Fibroblast of lung (primary cell): ENCODE measurements around the gene ELP4. TPM values are rescaled to one million over a fixed set of nuclear protein-coding genes. Genes with fewer than 3 reads are reported as not detected.

Experiments used
- DNase-seq, 2 donors: peaks; one replicate each; pipeline versions ENCODE4 v3.0.0 to v3.0.0-alpha.2; 2010; ENCODE audit warnings: low read depth in 2 of 2
- H2AFZ ChIP-seq: 2 replicates; pipeline ENCODE4 v1.5.1; 2012; ENCODE audit warnings: low read length, control low read depth, inconsistent platforms
- H3K27ac ChIP-seq: 2 replicates; pipeline ENCODE4 v1.5.1; 2011; ENCODE audit warnings: low read length, control low read depth; ENCODE audit not compliant: insufficient read depth
- H3K27me3 ChIP-seq: 2 replicates; pipeline ENCODE4 v1.5.1; 2011; ENCODE audit warnings: mild to moderate bottlenecking, low read length; ENCODE audit not compliant: control insufficient read depth, insufficient read depth
- H3K36me3 ChIP-seq: 2 replicates; pipeline ENCODE4 v1.5.1; 2011; ENCODE audit warnings: low read length; ENCODE audit not compliant: control insufficient read depth, insufficient read depth
- H3K4me1 ChIP-seq: 2 replicates; pipeline ENCODE4 v1.5.1; 2011; ENCODE audit warnings: low read length; ENCODE audit not compliant: control insufficient read depth, insufficient read depth; ENCODE audit errors: extremely low read depth
- H3K4me2 ChIP-seq: 2 replicates; pipeline ENCODE4 v1.5.1; 2011; ENCODE audit warnings: low read length, control low read depth; ENCODE audit not compliant: insufficient read depth; ENCODE audit errors: extremely low read depth
- H3K4me3 ChIP-seq, 4 experiments: fragments of 200-600 bp in 1 of 4; sonication (generic) in 1 of 4; replicated peaks in 1 of 4; 2 replicates each; pipeline ENCODE4 v1.5.1; 2011 to 2016; ENCODE audit warnings: low read length in 4 of 4, low read depth in 3 of 4, mild to moderate bottlenecking in 3 of 4, control low read depth in 2 of 4, inconsistent platforms in 1 of 4, mixed read lengths in 1 of 4; ENCODE audit not compliant: insufficient read depth in 1 of 4; ENCODE audit errors: control extremely low read depth in 1 of 4
- H3K79me2 ChIP-seq: 2 replicates; pipeline ENCODE4 v1.5.1; 2012; ENCODE audit warnings: mild to moderate bottlenecking, low read length, inconsistent platforms; ENCODE audit not compliant: control insufficient read depth, insufficient read depth
- H3K9ac ChIP-seq: 2 replicates; pipeline ENCODE4 v1.5.1; 2011; ENCODE audit warnings: mild to moderate bottlenecking, low read length, control low read depth; ENCODE audit not compliant: insufficient read depth
- H3K9me3 ChIP-seq: 2 replicates; pipeline ENCODE4 v1.5.1; 2012; ENCODE audit warnings: low read depth, low read length; ENCODE audit not compliant: control insufficient read depth, insufficient read depth
- H4K20me1 ChIP-seq: 2 replicates; pipeline ENCODE4 v1.5.1; 2011; ENCODE audit warnings: low read length; ENCODE audit not compliant: control insufficient read depth, insufficient read depth; ENCODE audit errors: extremely low read depth
- EZH2 ChIP-seq: IDR thresholded peaks from 2 replicates; pipeline ENCODE4 v1.5.1; 2012; ENCODE audit warnings: low read length, control low read depth, mild to moderate bottlenecking; ENCODE audit errors: missing control alignments
- polyA plus RNA-seq, 2 donors: library from polyadenylated mRNA; depleted of rRNA in 1 of 2; stranded (reverse) in 1 of 2; unstranded in 1 of 2; fragments of >200 nt; gene quantifications; 2 replicates each; pipeline ENCODE4 v1.2.1, GENCODE V29; 2011 to 2012; ENCODE audit warnings: missing spikeins in 1 of 2
- total RNA-seq: library from RNA; depleted of rRNA; stranded (reverse); fragments of >200 nt; gene quantifications from 2 replicates; pipeline ENCODE4 v1.2.1, GENCODE V29; 2014
- TF ChIP-seq, protein P1 (sequence below), 2 donors: IDR thresholded peaks in 1 of 2; conservative IDR thresholded peaks in 1 of 2; 1 replicate in 1 of 2; 2 replicates in 1 of 2; pipeline ENCODE4 v1.5.1; 2011 to 2012; ENCODE audit warnings: low read length in 2 of 2, control low read depth in 1 of 2, inconsistent platforms in 1 of 2, low read depth in 1 of 2, mild to moderate bottlenecking in 1 of 2

ELP4 gene
- total and polyA plus RNA-seq, 2 donors (not counting 1 experiment from before 2014, with no cell fraction given) = 11.7 to 13.1 TPM

DNA sequence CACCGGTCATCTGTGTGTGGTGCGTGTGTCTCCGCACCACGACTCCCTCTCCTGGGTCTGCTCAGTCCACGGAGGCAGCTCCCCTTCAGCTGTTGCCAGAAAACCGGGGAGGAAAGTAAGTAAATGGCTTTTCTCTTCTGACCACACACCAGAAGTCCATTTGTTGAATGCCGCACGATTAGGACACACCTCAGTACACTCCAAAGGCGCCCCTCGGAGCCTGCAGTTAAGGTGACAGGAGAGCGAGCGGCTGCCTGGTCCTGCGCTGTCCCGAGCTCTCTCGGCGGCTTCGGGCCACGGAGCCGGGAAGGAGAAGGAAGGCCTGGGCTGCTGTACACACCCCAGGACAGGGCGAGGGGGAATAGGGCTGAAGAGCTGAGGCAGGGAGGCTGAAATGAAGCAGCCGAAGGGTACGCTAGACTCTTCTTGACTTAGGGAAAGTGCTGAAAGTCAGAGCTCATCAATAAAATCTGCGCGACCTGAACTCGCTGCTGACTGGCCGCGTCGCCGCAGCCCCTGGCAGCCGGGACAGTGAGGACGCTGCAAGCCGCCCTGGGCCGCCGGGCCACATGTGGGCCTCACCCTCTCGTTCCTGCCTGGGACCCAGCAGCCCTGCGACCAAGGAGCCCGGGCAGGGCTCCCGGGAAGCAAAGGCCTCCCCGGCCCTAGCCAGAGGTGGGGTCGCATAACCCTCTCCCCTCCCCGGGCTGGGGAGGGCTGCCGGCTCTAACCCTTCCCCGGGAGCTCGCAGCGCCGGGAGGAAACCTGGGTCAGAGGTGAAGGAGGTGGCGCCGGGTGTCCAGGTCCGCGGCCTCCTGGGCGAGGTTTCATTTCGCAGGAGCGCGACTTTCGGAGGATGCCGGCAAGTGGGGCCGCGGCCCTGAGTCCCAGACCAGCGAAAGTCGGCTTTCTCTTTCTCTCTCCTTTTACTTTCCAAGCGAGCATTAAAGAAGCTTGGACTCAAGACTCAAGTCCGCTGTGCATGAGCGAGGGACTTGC lies 303.1 kb downstream of the ELP4 start:
- Histone ChIP-seq H2AFZ (no peak overlapping the region), H3K9ac (no peak overlapping the region), H3K36me3 (no peaks in the 10 kb centered on the region), H3K4me2 (peak overlapping the region; percentile 35), H3K27ac (no peak overlapping the region), H3K27me3 (peaks cover 86% of the 10 kb centered on the region), H3K4me1 (peaks cover 5% of the 10 kb centered on the region), H4K20me1 (no peaks in the 10 kb centered on the region), H3K4me3 (peak overlapping the region in 3 of 4 experiments; percentile 38 to 52 (median 38)), H3K9me3 (no peaks in the 10 kb centered on the region), H3K79me2 (no peaks in the 10 kb centered on the region)
- TF ChIP-seq, protein P1, sequence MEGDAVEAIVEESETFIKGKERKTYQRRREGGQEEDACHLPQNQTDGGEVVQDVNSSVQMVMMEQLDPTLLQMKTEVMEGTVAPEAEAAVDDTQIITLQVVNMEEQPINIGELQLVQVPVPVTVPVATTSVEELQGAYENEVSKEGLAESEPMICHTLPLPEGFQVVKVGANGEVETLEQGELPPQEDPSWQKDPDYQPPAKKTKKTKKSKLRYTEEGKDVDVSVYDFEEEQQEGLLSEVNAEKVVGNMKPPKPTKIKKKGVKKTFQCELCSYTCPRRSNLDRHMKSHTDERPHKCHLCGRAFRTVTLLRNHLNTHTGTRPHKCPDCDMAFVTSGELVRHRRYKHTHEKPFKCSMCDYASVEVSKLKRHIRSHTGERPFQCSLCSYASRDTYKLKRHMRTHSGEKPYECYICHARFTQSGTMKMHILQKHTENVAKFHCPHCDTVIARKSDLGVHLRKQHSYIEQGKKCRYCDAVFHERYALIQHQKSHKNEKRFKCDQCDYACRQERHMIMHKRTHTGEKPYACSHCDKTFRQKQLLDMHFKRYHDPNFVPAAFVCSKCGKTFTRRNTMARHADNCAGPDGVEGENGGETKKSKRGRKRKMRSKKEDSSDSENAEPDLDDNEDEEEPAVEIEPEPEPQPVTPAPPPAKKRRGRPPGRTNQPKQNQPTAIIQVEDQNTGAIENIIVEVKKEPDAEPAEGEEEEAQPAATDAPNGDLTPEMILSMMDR (conservative IDR thresholded peaks at IDR 0.05 in 1 of 2, IDR thresholded peaks at IDR 0.05 in 1 of 2; ENCODE audit: low read depth in 1 of 2, low read length in 2 of 2) = no peak
- peak; percentile 99 for TF ChIP-seq EZH2
- DNase-seq = peak in 1 of 2 donors; percentile 66

DNA sequence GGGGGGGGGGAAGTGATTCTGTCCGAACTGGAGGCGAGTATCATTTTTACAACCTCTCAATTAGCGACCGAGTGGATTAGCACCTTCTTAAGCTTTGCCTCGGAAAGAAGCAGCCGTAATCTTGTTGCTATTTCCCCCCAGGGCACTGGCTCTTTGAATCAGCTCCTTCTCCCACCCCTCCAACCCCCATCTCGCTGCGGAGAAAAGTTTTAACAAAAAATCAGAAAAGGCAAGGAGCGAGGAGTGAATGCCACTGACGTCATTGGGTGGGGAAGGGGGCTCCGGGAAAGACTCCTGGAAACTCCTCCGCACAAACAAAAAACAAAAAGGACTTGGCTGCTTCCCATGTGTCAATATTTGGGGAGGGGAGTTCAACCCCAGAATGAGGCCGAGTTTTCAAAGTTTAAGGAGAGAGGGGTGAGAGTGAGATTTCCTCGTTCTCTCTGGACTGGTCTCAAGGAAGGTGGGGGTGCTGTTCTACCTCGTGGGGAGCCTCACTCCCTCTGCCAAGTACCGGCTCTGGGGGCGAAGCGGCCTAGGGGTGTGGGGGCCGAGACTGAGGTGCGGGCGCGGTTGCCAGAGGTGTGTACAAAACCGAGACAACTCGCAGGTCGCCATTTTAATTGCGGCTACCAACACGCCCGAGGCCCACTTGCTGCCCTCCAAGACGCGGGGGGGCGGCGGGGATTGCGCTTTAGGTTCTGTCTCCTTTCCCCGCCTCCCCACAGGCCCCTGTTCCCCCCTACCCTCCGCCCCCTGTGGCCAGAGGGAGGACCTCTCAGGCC lies 304.0 kb downstream of the ELP4 start:
- H3K27ac ChIP-seq = no peak overlapping the region
- no peak overlapping the region for H2AFZ ChIP-seq
- H3K79me2 ChIP-seq = no peaks in the 10 kb centered on the region
- no peaks in the 10 kb centered on the region for H3K36me3 ChIP-seq
- H3K4me3 ChIP-seq = peak overlapping the region in 1 of 4 experiments; percentile 52
- TF ChIP-seq EZH2 = peak; percentile 78
- TF ChIP-seq, protein P1 (conservative IDR thresholded peaks at IDR 0.05 in 1 of 2, IDR thresholded peaks at IDR 0.05 in 1 of 2; ENCODE audit: low read depth in 1 of 2, low read length in 2 of 2) = no peak
- H3K9me3 ChIP-seq = no peaks in the 10 kb centered on the region
- no peak overlapping the region for H3K9ac ChIP-seq
- peaks cover 86% of the 10 kb centered on the region for H3K27me3 ChIP-seq
- no peaks in the 10 kb centered on the region for H4K20me1 ChIP-seq
- DNase-seq = peak in 1 of 2 donors; percentile 42
- peak overlapping the region; percentile 71 for H3K4me2 ChIP-seq
- peaks cover 5% of the 10 kb centered on the region for H3K4me1 ChIP-seq
